Thymus (tissue), 14 donors: ENCODE measurements around the gene TMOD4. TPM values are rescaled to one million over a fixed set of nuclear protein-coding genes. Genes with fewer than 3 reads are reported as not detected.
A peak's percentile ranks its signal among the peaks of the same experiment; 100 is the strongest.
"Not testable (repeated sequence)": the region's sequence is repeated elsewhere in the genome, so short reads cannot be mapped to it uniquely, and the experiment has no call there.

Experiments
- DNase-seq, 9 donors: peaks; one replicate each; pipeline ENCODE4 v3.0.0-alpha.2; 2013; ENCODE audit warnings: low spot score in 9 of 9, low read depth in 6 of 9, missing footprints in 1 of 9
- H3K27ac ChIP-seq, 2 donors: one replicate each; pipeline ENCODE4 v1.5.1; 2013; ENCODE audit warnings: control low read depth in 1 of 2, low read depth in 1 of 2, low read length in 1 of 2, mild to moderate bottlenecking in 1 of 2, moderate library complexity in 1 of 2
- H3K27me3 ChIP-seq, 2 donors: one replicate each; pipeline ENCODE4 v1.5.1; 2013; ENCODE audit warnings: low read length in 1 of 2; ENCODE audit not compliant: control insufficient read depth in 2 of 2, insufficient read depth in 1 of 2
- H3K36me3 ChIP-seq, 2 donors: one replicate each; pipeline ENCODE4 v1.5.1; 2013; ENCODE audit warnings: low read length in 1 of 2, mild to moderate bottlenecking in 1 of 2, moderate library complexity in 1 of 2; ENCODE audit not compliant: control insufficient read depth in 2 of 2, insufficient read depth in 2 of 2
- H3K4me1 ChIP-seq, 2 donors: one replicate each; pipeline ENCODE4 v1.5.1; 2013; ENCODE audit warnings: low read length in 2 of 2; ENCODE audit not compliant: control insufficient read depth in 2 of 2, insufficient read depth in 2 of 2
- H3K4me3 ChIP-seq, 2 donors: one replicate each; pipeline ENCODE4 v1.5.1; 2013; ENCODE audit warnings: low read length in 2 of 2, control low read depth in 1 of 2, mild to moderate bottlenecking in 1 of 2
- H3K9me3 ChIP-seq, 2 donors: one replicate each; pipeline ENCODE4 v1.5.1; 2013; ENCODE audit warnings: low read length in 1 of 2, mild to moderate bottlenecking in 1 of 2; ENCODE audit not compliant: control insufficient read depth in 2 of 2, insufficient read depth in 1 of 2
- WGBS: extraction: QIAGEN DNeasy Blood & Tissue Kit; methylation state at CpG from one replicate; pipeline ENCODE4 v1.1.7; 2013; 5-methylcytosine and 5-hydroxymethylcytosine counted together
- long read RNA-seq, 10 donors: transcript quantifications; one replicate each; lab custom pipeline, GENCODE V29; 2026
- polyA plus RNA-seq: library from polyadenylated mRNA; stranded (reverse); fragments of 200-250 nt; gene quantifications from one replicate; pipeline ENCODE4 v1.2.3, GENCODE V29; 2013
- total RNA-seq: library from RNA; stranded (reverse); fragments of 120-200 nt; gene quantifications from one replicate; pipeline ENCODE4 v1.2.4, GENCODE V29; 2013
- donor health status: healthy.

The TMOD4 gene
- total RNA-seq (0.38 TPM), polyA plus RNA-seq (1.0 TPM)
- long read RNA-seq, donor 1 = 0 reads
- long read RNA-seq, donor 2 = 0 reads
- long read RNA-seq, donor 3, partial matches to known transcripts = 0 of 1 reads
- long read RNA-seq, donor 3, other reads (novel, unspliced or antisense) = 0 of 1 reads
- long read RNA-seq, donor 4 = 0 reads
- long read RNA-seq, donor 5 = 0 reads
- long read RNA-seq, donor 6, partial matches to known transcripts = 0 of 1 reads
- long read RNA-seq, donor 6, other reads (novel, unspliced or antisense) = 0 of 1 reads
- long read RNA-seq, donor 7 = 0 reads
- long read RNA-seq, donor 8 = 0 reads
- long read RNA-seq, donor 9 = 0 reads
- long read RNA-seq, donor 10 = 0 reads

- peak in 1 of 9 donors; percentile 25 for DNase-seq
Measured at GRCh38 chr1:151175863-151176262, at the start of gene TMOD4. Gene TMOD4, minus strand, starts transcription at chr1:151175981. Its CDS starts 1,106 bp downstream, at chr1:151174875.

DNA sequence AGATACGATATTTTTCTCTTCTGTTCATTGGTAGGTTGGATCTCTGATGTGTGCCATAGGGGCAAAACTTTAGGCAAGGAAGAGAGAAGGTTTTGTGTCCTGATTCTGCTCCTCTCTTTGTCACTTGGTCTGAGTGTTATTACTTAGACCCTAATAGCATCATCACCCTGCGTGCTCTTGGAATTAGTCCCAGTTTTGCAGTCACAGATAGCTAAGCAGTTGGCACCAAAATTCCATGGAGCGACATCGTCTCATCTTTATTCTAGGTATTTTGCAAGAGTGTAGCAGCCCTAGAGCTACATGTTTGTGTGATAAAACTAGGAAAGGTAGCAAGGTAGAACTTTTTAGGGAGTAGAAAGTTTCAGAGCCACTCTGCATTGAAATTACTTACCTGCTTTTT, 46.3 kb upstream of the TMOD4 start:
- 97% methylated on average over 4 of the region's 4 CpGs for WGBS
- H3K4me1 ChIP-seq = no peaks in the 10 kb centered on the region
- no peak overlapping the region for H3K27ac ChIP-seq
- H3K4me3 ChIP-seq = no peak overlapping the region
- H3K27me3 ChIP-seq = no peaks in the 10 kb centered on the region
- no peak for DNase-seq
- H3K36me3 ChIP-seq = peaks cover 23 to 40% of the 10 kb centered on the region in 2 donors
- H3K9me3 ChIP-seq = no peaks in the 10 kb centered on the region

More at GRCh38 chr1:151175863-151176262, at the start of gene TMOD4:
- 72% methylated on average over 4 of the region's 4 CpGs for WGBS
- Histone ChIP-seq H3K36me3 (peaks cover 70 to 74% of the 10 kb centered on the region in 2 donors), H3K4me3 (no peak within 1 kb of the TSS), H3K27me3 (no peaks in the 10 kb centered on the region), H3K4me1 (no peaks in the 10 kb centered on the region), H3K27ac (no peak within 1 kb of the TSS), H3K9me3 (no peaks in the 10 kb centered on the region)

DNA sequence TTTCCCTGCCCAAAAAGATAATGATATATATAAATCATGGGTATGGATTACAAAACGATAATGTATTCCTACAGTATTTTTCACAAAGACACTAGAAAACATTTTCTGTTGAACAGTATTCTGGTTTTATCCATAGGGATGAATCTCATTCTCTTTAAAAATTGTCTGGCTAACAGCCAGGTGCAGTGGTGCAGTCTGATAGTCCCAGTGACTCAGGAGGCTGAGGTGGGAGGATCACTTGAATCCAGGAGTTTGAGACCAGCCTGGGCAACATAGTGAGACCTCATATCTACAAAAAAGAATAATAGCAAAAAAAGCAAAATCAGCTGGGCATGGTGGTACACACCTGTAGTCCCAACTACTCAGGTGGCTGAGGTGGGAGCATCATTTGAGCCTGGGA, 45.8 kb upstream of the TMOD4 start:
- DNase-seq = no peak
- Histone ChIP-seq H3K4me1 (no peaks in the 10 kb centered on the region), H3K36me3 (peaks cover 23 to 37% of the 10 kb centered on the region in 2 donors), H3K4me3 (no peak overlapping the region), H3K9me3 (no peaks in the 10 kb centered on the region), H3K27ac (no peak overlapping the region), H3K27me3 (no peaks in the 10 kb centered on the region)
- WGBS = 99% methylated on average over 1 of the region's 1 CpG

GRCh38 chr1:151213560-151213959, 37.8 kb upstream of the TMOD4 start:
- H3K4me3 ChIP-seq = no peak overlapping the region
- no peaks in the 10 kb centered on the region for H3K9me3 ChIP-seq
- no peaks in the 10 kb centered on the region for H3K27me3 ChIP-seq
- peaks cover 21 to 32% of the 10 kb centered on the region in 2 donors for H3K36me3 ChIP-seq
- no peak overlapping the region for H3K27ac ChIP-seq
- peaks cover 2 to 10% of the 10 kb centered on the region in 2 donors for H3K4me1 ChIP-seq
- WGBS = 65% methylated on average over 2 of the region's 2 CpGs
- no peak for DNase-seq

DNA sequence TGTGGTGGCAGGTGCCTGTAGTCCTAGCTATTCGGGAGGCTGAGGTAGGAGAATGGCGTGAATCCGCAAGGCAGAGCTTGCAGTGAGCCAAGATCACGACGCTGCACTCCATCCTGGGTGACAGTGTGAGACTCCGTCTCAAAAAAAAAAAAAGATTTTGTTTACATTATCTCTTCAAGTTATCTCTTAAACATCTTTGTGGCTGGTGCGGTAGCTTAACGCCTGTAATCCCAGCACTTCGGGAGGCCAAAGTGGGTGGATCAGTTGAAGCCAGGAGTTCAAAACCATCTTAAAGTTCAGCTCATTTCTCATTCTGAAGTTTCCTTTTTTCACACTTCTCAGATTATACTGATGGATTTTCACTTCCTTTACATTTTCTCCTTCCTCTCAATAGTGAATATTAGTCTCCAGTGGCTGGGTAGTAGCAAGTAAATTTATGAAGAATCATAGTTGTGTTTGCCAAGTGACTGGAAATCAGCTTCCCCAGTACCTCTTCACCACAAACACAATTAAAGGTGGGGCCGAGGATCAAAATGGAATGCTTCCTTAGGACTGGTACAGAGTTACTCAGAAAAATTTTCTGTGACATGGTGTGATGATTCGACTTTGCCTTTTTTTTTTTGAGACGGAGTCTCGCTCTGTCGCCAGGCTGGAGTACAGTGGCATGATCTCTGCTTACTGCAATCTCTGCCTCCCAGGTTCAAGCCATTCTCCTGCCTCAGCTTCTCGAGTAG, 36.4 kb upstream of the TMOD4 start:
- Histone ChIP-seq H3K4me3 (no peak overlapping the region), H3K27me3 (no peaks in the 10 kb centered on the region), H3K4me1 (peaks cover 2 to 10% of the 10 kb centered on the region in 2 donors), H3K27ac (peak overlapping the region in 1 of 2 donors; percentile 17), H3K9me3 (no peaks in the 10 kb centered on the region), H3K36me3 (peaks cover 25 to 37% of the 10 kb centered on the region in 2 donors)
- DNase-seq = peak in 2 of 9 donors; percentile 26 to 34
- WGBS = 75% methylated on average over 15 of the region's 15 CpGs

DNA sequence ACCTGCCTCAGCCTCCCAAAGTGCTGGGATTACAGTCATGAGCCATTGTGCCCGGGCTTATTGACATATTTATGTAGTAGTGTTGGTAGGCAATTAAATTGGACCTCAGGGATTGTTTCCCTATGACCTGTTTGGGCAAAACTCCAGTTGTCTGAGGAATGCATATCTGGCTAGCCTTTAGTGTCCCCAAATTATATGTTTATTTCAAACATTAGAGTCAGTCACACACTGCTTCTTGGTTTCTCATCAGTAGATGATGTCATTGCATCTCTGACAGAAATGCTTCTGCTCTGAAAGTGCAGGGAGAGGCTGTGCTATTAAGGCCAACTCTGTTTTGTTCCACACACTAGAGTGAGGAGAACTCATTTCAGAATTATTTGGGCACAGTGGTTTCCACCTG, 35.0 kb upstream of the TMOD4 start:
- WGBS = 100% methylated on average over 1 of the region's 1 CpG
- no peak for DNase-seq
- no peak overlapping the region for H3K4me3 ChIP-seq
- no peaks in the 10 kb centered on the region for H3K27me3 ChIP-seq
- H3K36me3 ChIP-seq = peaks cover 31 to 48% of the 10 kb centered on the region in 2 donors
- peaks cover 2 to 10% of the 10 kb centered on the region in 2 donors for H3K4me1 ChIP-seq
- no peak overlapping the region for H3K27ac ChIP-seq
- H3K9me3 ChIP-seq = no peaks in the 10 kb centered on the region

DNA sequence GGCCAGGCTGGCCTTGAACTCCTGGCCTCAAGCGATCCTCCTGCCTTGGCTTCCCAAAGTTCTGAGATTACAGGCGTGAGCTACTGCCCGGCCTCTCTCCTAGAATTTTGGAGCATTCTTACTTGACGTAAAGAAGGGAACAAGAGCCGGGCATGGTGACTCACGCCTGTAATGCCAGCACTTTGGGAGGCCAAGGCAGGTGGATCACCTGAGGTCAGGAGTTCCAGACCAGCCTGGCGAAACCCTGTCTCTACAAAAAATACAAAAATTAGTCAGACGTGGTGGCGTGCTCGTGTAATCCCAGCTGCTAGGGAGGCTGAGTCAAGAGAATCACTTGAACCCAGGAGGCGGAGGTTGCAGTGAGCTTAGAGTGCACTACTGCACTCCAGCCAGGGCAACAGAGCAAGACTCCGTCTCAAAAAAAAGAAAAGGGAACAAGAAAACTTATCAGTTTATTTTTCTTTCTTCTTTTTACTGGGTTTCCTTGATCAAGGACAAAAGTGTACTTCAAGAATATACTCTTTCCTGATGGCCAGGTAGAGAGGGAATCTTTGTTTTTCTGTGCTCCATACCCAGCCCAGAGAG, 29.7 kb upstream of the TMOD4 start:
- whole genome bisulfite sequencing = 98% methylated on average over 12 of the region's 12 CpGs
- H3K4me3 ChIP-seq, DNase-seq, H3K9me3 ChIP-seq, H3K4me1 ChIP-seq, H3K27ac ChIP-seq, H3K27me3 ChIP-seq: not testable (repeated sequence)
- peaks cover 42 to 51% of the 10 kb centered on the region in 2 donors for H3K36me3 ChIP-seq

- peak in 1 of 9 donors; percentile 11 for DNase-seq
- H3K4me1 ChIP-seq = peaks cover 6 to 14% of the 10 kb centered on the region in 2 donors
- peaks cover 16 to 20% of the 10 kb centered on the region in 2 donors for H3K36me3 ChIP-seq
- 83% methylated on average over 11 of the region's 11 CpGs for WGBS
- H3K4me3 ChIP-seq = peak overlapping the region; percentile 86 to 97
- H3K27ac ChIP-seq = peak overlapping the region in 1 of 2 donors; percentile 82
- no peaks in the 10 kb centered on the region for H3K27me3 ChIP-seq
- H3K9me3 ChIP-seq = no peaks in the 10 kb centered on the region
Measured at GRCh38 chr1:151199873-151200581, 24.2 kb upstream of the TMOD4 start.
